Activated CD8-positive, alpha-beta T cell treated with anti-CD3 and anti-CD28 coated beads, Interleukin-2, amount 10 ng/mL, durations not matched to agents 7 days and 5 days (primary cell): ENCODE measurements around the gene CCDC116. TPM values are rescaled to one million over a fixed set of nuclear protein-coding genes. Genes with fewer than 3 reads are reported as not detected.
"Not testable (repeated sequence)": the region's sequence is repeated elsewhere in the genome, so short reads cannot be mapped to it uniquely, and the experiment has no call there.

Experiments used
- ATAC-seq: fragments of 150-1000 bp; cut with Tn5 transposase; one replicate; pipeline ENCODE4 v1.10.0; 2021; ENCODE audit warnings: moderate library complexity
- CTCF ChIA-PET: fragments of 350-600 bp; sonication (Branson Sonifier 250); formaldehyde crosslinking; loops from one replicate; lab custom pipeline; 2021; ENCODE audit warnings: antibody characterized with exemption; lab: Charles Lee
- POLR2A ChIA-PET: fragments of 350-600 bp; sonication (Branson Sonifier 250); formaldehyde crosslinking; loops from one replicate; lab custom pipeline; 2021; ENCODE audit warnings: antibody characterized with exemption; lab: Charles Lee
- DNase-seq: peaks from one replicate; pipeline ENCODE4 v3.0.0-alpha.2; 2020
- H3K27ac Mint-ChIP-seq: one replicate; pipeline ENCODE4 v1.8.0; 2021; ENCODE audit warnings: mild to moderate bottlenecking, mixed read lengths
- H3K27me3 Mint-ChIP-seq: one replicate; pipeline ENCODE4 v1.8.0; 2021; ENCODE audit warnings: low read depth, mixed read lengths
- H3K36me3 Mint-ChIP-seq: one replicate; pipeline ENCODE4 v1.8.0; 2021; ENCODE audit warnings: low read depth, mixed read lengths
- H3K4me1 Mint-ChIP-seq: one replicate; pipeline ENCODE4 v1.8.0; 2021; ENCODE audit warnings: low read depth, mixed read lengths
- H3K4me3 Mint-ChIP-seq: one replicate; pipeline ENCODE4 v1.8.0; 2021; ENCODE audit warnings: mild to moderate bottlenecking, mixed read lengths
- H3K9me3 Mint-ChIP-seq: one replicate; pipeline ENCODE4 v1.8.0; 2022; ENCODE audit warnings: mixed read lengths; ENCODE audit not compliant: insufficient read depth
- total RNA-seq, 2 experiments: library from RNA; stranded (reverse); gene quantifications; one replicate each; pipeline ENCODE4 v1.2.3, GENCODE V29; 2021

The CCDC116 gene
- total RNA-seq, 2 experiments from 2014 or later: 0.66 to 1.6 TPM

GRCh38 chr22:21635771-21636510, 3.4 kb downstream of the CCDC116 start:
- CTCF ChIA-PET: interaction anchor here (13.1 kb wide), 1 partner anchor 9 kb away, joined by 304 read pairs; the partner anchor contains the start of gene SDF2L1
- H3K9me3 Mint-ChIP-seq: no peaks in the 10 kb centered on the region
- H3K4me1 Mint-ChIP-seq: peaks cover 18% of the 10 kb centered on the region
- H3K27ac Mint-ChIP-seq: no peak overlapping the region
- ATAC-seq (no peak), DNase-seq (no peak)
- no peak overlapping the region for H3K4me3 Mint-ChIP-seq
- POLR2A ChIA-PET: interaction anchor here (0.6 to 1.2 kb wide), 2 partner anchors 19 to 30 kb away, joined by 3 read pairs; partner anchors contain the start of gene PPIL2
- H3K36me3 Mint-ChIP-seq: no peaks in the 10 kb centered on the region
- no peaks in the 10 kb centered on the region for H3K27me3 Mint-ChIP-seq

GRCh38 chr22:21636629-21637218, 4.2 kb downstream of the CCDC116 start:
- ChIA-PET POLR2A (interaction anchor here (0.6 kb wide), 1 partner anchor 18 kb away, joined by 3 read pairs; no protein-coding TSS in a partner anchor), CTCF (interaction anchor here (13.1 kb wide), 1 partner anchor 8 kb away, joined by 304 read pairs; the partner anchor contains the start of gene SDF2L1)
- Mint-ChIP-seq H3K4me3 (no peak overlapping the region), H3K27ac (no peak overlapping the region), H3K9me3 (no peaks in the 10 kb centered on the region), H3K4me1 (peaks cover 21% of the 10 kb centered on the region), H3K36me3 (no peaks in the 10 kb centered on the region), H3K27me3 (no peaks in the 10 kb centered on the region)
- ATAC-seq: no peak
- DNase-seq: no peak

- not testable (repeated sequence) for H3K4me3 Mint-ChIP-seq, H3K27me3 Mint-ChIP-seq, H3K36me3 Mint-ChIP-seq, DNase-seq, H3K27ac Mint-ChIP-seq, H3K9me3 Mint-ChIP-seq, ATAC-seq
- CTCF ChIA-PET: interaction anchor here (13.1 kb wide), 1 partner anchor 7 kb away, joined by 304 read pairs; the partner anchor contains the start of gene SDF2L1
- peaks cover 19% of the 10 kb centered on the region for H3K4me1 Mint-ChIP-seq
- POLR2A ChIA-PET: interaction anchor here (1.1 kb wide), 1 partner anchor 8 kb away, joined by 4 read pairs; no protein-coding TSS in a partner anchor
Measured at GRCh38 chr22:21637450-21637849, 4.9 kb downstream of the CCDC116 start.

- ChIA-PET CTCF (interaction anchor here (1.0 to 11.6 kb wide), 2 partner anchors 7 to 52 kb away, joined by 3 to 304 read pairs; partner anchors contain the start of genes CCDC116 and YDJC), POLR2A (no interaction called here)
- DNase-seq (no peak), ATAC-seq (no peak)
- H3K27ac Mint-ChIP-seq: no peak overlapping the region
- no peaks in the 10 kb centered on the region for H3K9me3 Mint-ChIP-seq
- H3K27me3 Mint-ChIP-seq: no peaks in the 10 kb centered on the region
- H3K36me3 Mint-ChIP-seq: peaks cover 12% of the 10 kb centered on the region
- H3K4me3 Mint-ChIP-seq: no peak overlapping the region
- H3K4me1 Mint-ChIP-seq: peaks cover 27% of the 10 kb centered on the region
Measured at GRCh38 chr22:21639359-21639758, 6.8 kb downstream of the CCDC116 start.

GRCh38 chr22:21640810-21641209, 8.2 kb downstream of the CCDC116 start:
- Mint-ChIP-seq H3K27me3 (no peaks in the 10 kb centered on the region), H3K9me3 (no peaks in the 10 kb centered on the region), H3K4me1 (peaks cover 29% of the 10 kb centered on the region), H3K4me3 (peak overlapping the region; percentile 92), H3K36me3 (peaks cover 15% of the 10 kb centered on the region), H3K27ac (no peak overlapping the region)
- no peak for ATAC-seq
- no peak for DNase-seq
- POLR2A ChIA-PET: interaction anchor here (2.3 to 3.1 kb wide), 3 partner anchors 12 to 72 kb away, joined by 7 to 62 read pairs (median 12); partner anchors contain the start of genes PPIL2, UBE2L3 and YDJC
- CTCF ChIA-PET: interaction anchor here (1.1 to 11.6 kb wide), 4 partner anchors 9 to 44 kb away, joined by 3 to 304 read pairs (median 20); partner anchors contain the start of genes CCDC116 and YDJC

GRCh38 chr22:21641417-21641788, 8.8 kb downstream of the CCDC116 start:
- CTCF ChIA-PET: interaction anchor here (1.0 to 11.6 kb wide), 9 partner anchors 9 to 73 kb away, joined by 3 to 304 read pairs (median 10); partner anchors contain the start of genes CCDC116, UBE2L3 and YDJC
- Mint-ChIP-seq H3K27me3 (no peaks in the 10 kb centered on the region), H3K36me3 (peaks cover 19% of the 10 kb centered on the region), H3K27ac (peak overlapping the region; percentile 96), H3K4me1 (peaks cover 32% of the 10 kb centered on the region), H3K4me3 (peak overlapping the region; percentile 92), H3K9me3 (no peaks in the 10 kb centered on the region)
- no peak for DNase-seq
- no peak for ATAC-seq
- POLR2A ChIA-PET: interaction anchor here (1.1 to 3.1 kb wide), 7 partner anchors 9 to 73 kb away, joined by 3 to 62 read pairs (median 12); partner anchors contain the start of genes CCDC116, PPIL2, UBE2L3 and YDJC

GRCh38 chr22:21641789-21642583, 9.4 kb downstream of the CCDC116 start, which contains the start of gene SDF2L1:
TSS of gene SDF2L1 (plus strand) at chr22:21642302. CDS start at chr22:21642337, 35 bp downstream.
- H3K36me3 Mint-ChIP-seq: peaks cover 23% of the 10 kb centered on the region
- peak within 1 kb of the TSS; percentile 92 for H3K4me3 Mint-ChIP-seq
- CTCF ChIA-PET: interaction anchor here (0.7 to 11.6 kb wide), 15 partner anchors 10 to 297 kb away, joined by 3 to 304 read pairs (median 7); partner anchors contain the start of genes CCDC116, PPIL2, UBE2L3 and YDJC
- peak; percentile 98 for ATAC-seq
- POLR2A ChIA-PET: interaction anchor here (0.8 to 3.1 kb wide), 10 partner anchors 8 to 74 kb away, joined by 3 to 62 read pairs (median 5); partner anchors contain the start of genes CCDC116, PPIL2, UBE2L3 and YDJC
- H3K9me3 Mint-ChIP-seq: no peaks in the 10 kb centered on the region
- peak; percentile 99 for DNase-seq
- H3K4me1 Mint-ChIP-seq: peaks cover 38% of the 10 kb centered on the region
- peak within 1 kb of the TSS; percentile 96 for H3K27ac Mint-ChIP-seq
- no peaks in the 10 kb centered on the region for H3K27me3 Mint-ChIP-seq

- ChIA-PET POLR2A (interaction anchor here (0.8 to 3.1 kb wide), 10 partner anchors 9 to 74 kb away, joined by 3 to 62 read pairs (median 5); partner anchors contain the start of genes CCDC116, PPIL2, UBE2L3 and YDJC), CTCF (interaction anchor here (0.7 to 11.6 kb wide), 17 partner anchors 10 to 296 kb away, joined by 3 to 304 read pairs (median 6); partner anchors contain the start of genes CCDC116, PPIL2, UBE2L3 and YDJC)
- H3K9me3 Mint-ChIP-seq: no peaks in the 10 kb centered on the region
- peaks cover 23% of the 10 kb centered on the region for H3K36me3 Mint-ChIP-seq
- DNase-seq (peak; percentile 80), ATAC-seq (peak; percentile 11)
- H3K27ac Mint-ChIP-seq: peak overlapping the region; percentile 96
- peak overlapping the region; percentile 92 for H3K4me3 Mint-ChIP-seq
- peaks cover 40% of the 10 kb centered on the region for H3K4me1 Mint-ChIP-seq
- no peaks in the 10 kb centered on the region for H3K27me3 Mint-ChIP-seq
Measured at GRCh38 chr22:21642584-21643448, 10.3 kb downstream of the CCDC116 start.

GRCh38 chr22:21643533-21644357, 11.2 kb downstream of the CCDC116 start:
- Mint-ChIP-seq H3K27ac (peak overlapping the region; percentile 96), H3K27me3 (no peaks in the 10 kb centered on the region), H3K9me3 (no peaks in the 10 kb centered on the region), H3K4me3 (peak overlapping the region; percentile 92), H3K36me3 (peaks cover 24% of the 10 kb centered on the region), H3K4me1 (peaks cover 40% of the 10 kb centered on the region)
- ChIA-PET CTCF (interaction anchor here (0.7 to 11.6 kb wide), 13 partner anchors 9 to 75 kb away, joined by 3 to 304 read pairs (median 8); partner anchors contain the start of genes CCDC116, PPIL2, UBE2L3 and YDJC), POLR2A (interaction anchor here (1.5 to 3.1 kb wide), 3 partner anchors 12 to 27 kb away, joined by 3 to 62 read pairs (median 13); partner anchors contain the start of genes CCDC116 and YDJC)
- peak; percentile 31 for DNase-seq
- ATAC-seq: no peak
